A172 (cell line): ENCODE results near the gene ABCC3. TPM values are rescaled to one million over a fixed set of nuclear protein-coding genes. Genes with fewer than 3 reads are reported as not detected.

Experiments
- DNase-seq: peaks from one replicate; pipeline ENCODE4 v3.0.0-alpha.2; 2015; ENCODE audit warnings: low spot score
- total RNA-seq: library from RNA; depleted of rRNA; stranded (reverse); fragments of >200 nt; shearing (Covaris generic); gene quantifications from 2 replicates; pipeline ENCODE4 v1.2.3, GENCODE V29; 2014

Gene ABCC3
- total RNA-seq, 1 experiment from 2014 or later = 28.1 TPM

GRCh38 chr17:50607522-50608175, 27.0 kb upstream of the ABCC3 start:
- no peak for DNase-seq

- no peak for DNase-seq
These were observed 25.8 kb upstream of the ABCC3 start for GRCh38 chr17:50608700-50609379.

GRCh38 chr17:50609380-50610074, 25.2 kb upstream of the ABCC3 start:
- DNase-seq = no peak

- no peak for DNase-seq
These were observed 23.0 kb upstream of the ABCC3 start for GRCh38 chr17:50611634-50612033.

- DNase-seq = no peak
These were observed 22.4 kb upstream of the ABCC3 start for GRCh38 chr17:50612281-50612680.

- no peak for DNase-seq
These were observed 21.4 kb upstream of the ABCC3 start for GRCh38 chr17:50613007-50613992.

GRCh38 chr17:50614471-50615051, 20.1 kb upstream of the ABCC3 start:
- no peak for DNase-seq

GRCh38 chr17:50615828-50616227, 18.9 kb upstream of the ABCC3 start:
- no peak for DNase-seq

- DNase-seq = peak; percentile 50
These were observed 16.4 kb upstream of the ABCC3 start for GRCh38 chr17:50618300-50618699.

GRCh38 chr17:50618941-50619340, 15.7 kb upstream of the ABCC3 start:
- peak; percentile 18 for DNase-seq

- DNase-seq = no peak
These were observed 15.2 kb upstream of the ABCC3 start for GRCh38 chr17:50619489-50619888.

- DNase-seq = no peak
These were observed 14.4 kb upstream of the ABCC3 start for GRCh38 chr17:50620237-50620636.

GRCh38 chr17:50620858-50621257, 13.8 kb upstream of the ABCC3 start:
- DNase-seq = no peak

- DNase-seq = no peak
These were observed 13.1 kb upstream of the ABCC3 start for GRCh38 chr17:50621574-50622031.

- DNase-seq = no peak
These were observed 10.3 kb upstream of the ABCC3 start for GRCh38 chr17:50624321-50624934.

- DNase-seq = no peak
These were observed 9.4 kb upstream of the ABCC3 start for GRCh38 chr17:50625032-50625871.

GRCh38 chr17:50626037-50626574, 8.6 kb upstream of the ABCC3 start:
- DNase-seq = peak; percentile 56

GRCh38 chr17:50627036-50627781, 7.5 kb upstream of the ABCC3 start:
- no peak for DNase-seq
